NCI-H1694 (cell line): ENCODE results near the gene PREP.
A peak's percentile ranks its signal among the peaks of the same experiment; 100 is the strongest.

Experiments
- DNase-seq: peaks from one replicate; lab custom pipeline; 2025; lab: John Stamatoyannopoulos, UW

Gene PREP

GRCh38 chr6:105308840-105309239 is 94.0 kb downstream of the PREP start:
- no peak for DNase-seq

- no peak for DNase-seq
These were observed 97.4 kb downstream of the PREP start for GRCh38 chr6:105305521-105305920.

- no peak for DNase-seq
These were observed 98.1 kb downstream of the PREP start for GRCh38 chr6:105304825-105305224.

DNA sequence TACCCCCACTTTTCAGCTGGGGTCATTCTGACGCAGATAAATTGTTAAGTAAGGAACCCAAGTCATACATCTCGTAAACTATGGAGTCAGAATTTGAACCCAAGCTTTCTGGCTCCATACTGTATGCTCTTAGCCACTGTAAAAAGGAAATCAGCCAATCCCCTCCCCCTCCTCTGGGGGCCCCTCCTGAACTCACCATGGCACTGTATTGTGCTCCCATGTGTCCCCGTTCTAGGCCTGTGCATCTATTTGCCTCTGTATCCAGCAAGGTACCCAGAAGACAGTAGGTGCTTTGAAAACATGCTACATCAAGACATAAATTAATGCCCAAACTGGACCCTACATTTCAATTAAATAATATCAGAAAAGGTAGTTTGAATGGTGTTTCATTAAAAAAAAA is 98.5 kb downstream of the PREP start:
- DNase-seq, result no peak

GRCh38 chr6:105302617-105303128 is 100.2 kb downstream of the PREP start:
- no peak for DNase-seq

DNA sequence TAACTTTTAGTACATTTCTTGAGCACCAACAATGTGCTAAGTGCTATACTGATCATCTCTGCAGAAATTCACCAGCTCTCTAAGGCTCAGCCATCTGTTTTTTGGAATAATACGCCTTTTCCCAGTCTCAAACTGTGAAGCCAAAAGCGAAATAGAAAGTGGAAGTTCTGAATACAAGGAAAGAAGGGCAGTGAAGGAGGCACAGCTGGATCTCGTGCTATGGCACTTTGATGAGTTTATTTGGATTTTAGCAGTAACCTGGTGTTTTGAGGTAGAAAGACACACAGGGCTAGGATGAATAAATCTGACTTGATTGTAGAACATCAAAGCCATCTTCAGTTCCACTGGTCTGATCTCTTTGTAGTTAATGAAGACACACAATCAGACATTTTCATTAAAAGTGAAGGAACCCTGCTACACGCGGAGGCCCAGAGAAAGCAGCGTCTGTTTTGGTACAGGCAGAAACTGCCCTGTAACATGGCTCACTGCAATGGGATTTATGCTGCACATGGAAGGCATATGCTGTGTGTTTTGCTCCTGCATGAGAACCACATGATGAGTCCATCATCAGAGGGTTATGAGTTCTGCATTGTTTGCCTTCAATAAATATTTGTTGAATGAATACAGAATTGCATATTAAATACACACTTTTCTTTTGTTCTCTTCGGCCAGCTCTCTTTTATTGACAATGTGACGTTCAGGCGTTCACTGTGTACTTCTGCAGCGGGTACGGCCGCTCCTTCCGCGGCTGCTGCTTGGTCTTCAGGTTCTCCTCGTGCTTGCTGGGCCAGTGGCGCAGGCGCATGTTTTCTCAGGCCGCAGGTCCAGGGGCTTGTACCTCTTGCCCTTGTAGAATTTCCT is 100.9 kb downstream of the PREP start:
- DNase-seq, result no peak

DNA sequence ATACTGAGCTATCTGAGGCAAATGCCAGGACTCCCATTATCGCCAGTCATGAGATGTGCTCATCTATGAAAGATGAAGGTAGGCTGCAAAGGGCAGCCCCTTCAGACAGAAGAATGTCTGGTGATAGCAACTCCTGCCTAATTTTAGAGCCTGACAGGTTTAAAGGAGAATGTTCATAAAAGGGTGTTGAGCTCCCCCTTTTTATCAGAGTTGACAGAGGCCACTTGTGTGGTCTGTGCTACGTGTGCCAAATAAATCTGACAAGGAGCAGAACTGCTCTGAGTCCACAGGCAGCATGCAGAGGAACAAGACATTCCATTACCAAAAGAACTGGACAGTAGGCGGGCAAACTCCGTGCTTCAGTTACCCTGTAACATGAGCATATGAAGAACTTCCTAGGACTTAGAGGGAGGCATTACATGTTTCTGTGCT is 101.8 kb downstream of the PREP start:
- DNase-seq, result no peak

DNA sequence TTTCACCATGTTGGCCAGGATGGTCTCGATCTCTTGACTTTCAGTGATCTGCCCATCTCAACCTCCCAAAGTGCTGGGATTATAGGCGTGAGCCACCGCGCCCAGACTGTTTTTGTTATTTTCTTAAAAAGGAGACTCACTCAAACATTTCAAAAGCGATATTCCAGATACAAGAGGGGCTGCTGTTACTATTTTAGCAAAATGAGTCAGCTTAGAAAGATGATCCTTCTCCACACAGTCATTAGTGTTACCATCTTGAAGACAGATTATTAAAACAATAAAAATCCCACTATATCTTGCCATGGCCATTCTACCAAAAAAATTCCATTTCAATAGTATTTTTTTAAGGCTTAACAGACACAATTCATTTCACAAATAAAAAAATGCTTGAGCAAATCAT is 102.8 kb downstream of the PREP start:
- no peak for DNase-seq

- DNase-seq, result no peak
These were observed 108.8 kb downstream of the PREP start for GRCh38 chr6:105294129-105294528.

DNA sequence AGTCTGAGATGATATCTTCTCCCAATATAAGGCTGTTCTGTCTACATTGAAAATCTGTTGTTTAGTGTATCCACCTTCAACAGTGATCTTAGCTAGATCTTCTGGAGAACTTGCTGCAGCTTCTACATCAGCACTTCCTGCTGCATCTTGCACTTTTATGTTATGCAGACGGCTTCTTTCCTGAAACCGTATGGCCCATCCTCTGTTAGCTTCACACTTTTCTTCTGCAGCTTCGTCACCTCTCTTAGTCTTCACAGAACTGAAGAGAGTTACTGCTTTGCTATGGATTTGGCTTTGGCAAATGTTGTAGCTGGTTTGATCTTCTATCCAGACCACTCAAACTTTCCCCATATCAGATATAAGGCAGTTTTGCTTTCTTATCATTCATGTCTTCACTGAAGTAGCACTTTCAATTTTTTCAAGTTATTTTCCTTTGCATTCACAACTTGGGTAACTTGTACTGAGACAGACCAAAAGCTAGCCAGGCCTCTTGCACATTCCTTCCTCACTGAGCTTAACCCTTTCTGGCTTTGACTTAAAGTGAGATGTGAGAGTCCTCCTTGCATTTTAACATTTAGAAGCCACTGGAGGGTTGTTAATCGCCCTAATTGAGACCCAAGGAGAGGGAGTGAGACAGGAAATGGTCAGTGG is 110.1 kb downstream of the PREP start:
- DNase-seq, result no peak

DNA sequence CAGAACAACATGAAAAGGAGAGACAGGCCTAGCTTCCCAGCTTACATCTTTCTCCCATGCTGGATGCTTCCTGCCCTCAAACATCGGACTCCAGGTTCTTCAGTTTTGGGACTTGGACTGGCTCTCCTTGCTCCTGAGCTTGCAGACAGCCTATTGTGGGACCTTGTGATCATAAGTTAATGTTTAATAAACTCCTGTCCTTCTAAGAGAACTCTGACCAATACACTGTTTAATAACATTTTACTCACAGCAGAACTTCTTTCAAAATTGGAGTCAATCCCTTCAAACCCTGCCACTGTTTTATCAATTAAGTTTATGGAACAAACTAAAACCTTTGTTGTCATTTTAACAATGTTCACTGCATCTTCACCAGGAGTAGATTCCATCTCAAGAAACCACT is 111.4 kb downstream of the PREP start:
- DNase-seq, result no peak

DNA sequence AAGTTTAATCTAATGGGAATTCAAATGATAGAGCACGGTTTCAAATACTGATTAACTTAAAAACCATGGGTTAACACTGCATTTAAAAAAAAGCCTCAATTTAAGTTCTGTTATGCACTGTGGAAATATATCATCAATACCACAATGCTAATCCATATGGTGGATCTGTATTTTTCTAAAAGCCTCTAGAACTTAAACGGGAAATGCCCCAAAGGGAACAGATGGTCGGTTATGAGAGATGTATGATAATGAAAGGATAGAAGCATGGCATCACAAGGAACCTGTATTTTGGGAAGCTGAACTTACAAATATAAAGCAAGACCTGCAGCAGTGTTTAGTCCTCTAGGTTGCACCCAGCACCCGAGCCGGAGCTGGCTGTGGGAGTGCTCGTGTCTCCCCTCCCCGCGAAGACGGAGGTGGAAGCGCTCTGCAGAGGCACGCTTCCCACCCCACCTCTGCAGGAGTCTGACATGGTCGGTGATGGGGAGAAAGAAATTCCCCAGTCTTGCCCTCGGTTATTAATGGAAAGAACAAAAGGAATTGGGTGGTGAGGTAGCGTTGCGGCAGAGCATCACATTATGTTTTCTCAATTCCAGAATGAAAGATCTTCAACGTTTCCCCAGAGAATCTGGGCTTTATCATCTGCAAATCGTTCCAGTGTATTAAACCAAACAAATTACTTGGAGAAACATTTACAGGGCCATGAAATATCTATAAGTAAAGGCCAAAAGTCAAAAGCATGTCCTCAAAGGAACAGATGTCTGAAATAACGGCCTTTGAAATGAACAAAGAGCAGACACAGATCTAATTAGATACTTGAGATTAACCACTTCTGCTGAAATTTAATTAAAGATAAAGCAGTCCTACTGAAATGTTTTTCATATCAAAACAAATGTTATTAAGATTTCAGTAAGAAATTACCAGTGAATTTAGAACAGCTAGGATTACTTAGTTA is 120.0 kb downstream of the PREP start:
- peak; percentile 6 for DNase-seq

DNA sequence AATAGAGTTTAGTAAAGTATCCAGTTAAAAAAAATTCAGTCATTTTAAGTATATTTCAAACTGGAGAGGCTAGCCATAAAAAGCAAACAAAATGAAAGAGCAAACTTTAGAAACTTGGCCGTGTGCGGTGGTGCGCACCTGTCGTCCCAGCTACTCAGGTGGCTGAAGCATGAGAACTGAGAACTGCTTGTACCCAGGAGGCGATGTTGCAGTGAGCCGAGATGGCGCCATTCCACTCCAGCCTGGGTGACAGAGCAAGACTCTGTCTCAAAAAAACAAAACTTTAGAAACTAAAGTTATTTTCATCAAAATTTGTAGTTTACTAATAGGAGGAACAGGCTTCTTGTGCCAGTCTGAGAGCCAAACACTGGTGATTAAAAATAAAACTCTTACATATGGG is 122.8 kb downstream of the PREP start:
- no peak for DNase-seq

DNA sequence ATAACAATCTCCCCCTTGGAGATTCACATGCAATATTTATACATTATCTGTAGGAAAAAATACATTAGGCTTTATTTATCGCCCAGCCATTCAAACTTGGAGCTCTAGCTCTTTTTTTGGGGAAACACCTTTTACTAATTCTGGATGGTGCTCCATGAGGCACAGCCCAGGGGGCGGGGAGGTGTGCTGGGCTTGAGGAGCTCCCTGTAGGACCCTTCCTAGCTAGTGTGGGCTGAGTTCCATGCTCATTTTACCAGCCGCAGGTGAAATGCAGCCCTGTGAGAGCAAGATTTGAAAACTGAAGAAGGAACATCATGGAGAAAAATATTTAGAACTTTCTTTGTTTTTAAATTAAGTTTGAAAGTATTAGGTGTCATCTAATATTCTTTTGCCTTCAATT is 123.4 kb downstream of the PREP start:
- DNase-seq, result no peak

DNA sequence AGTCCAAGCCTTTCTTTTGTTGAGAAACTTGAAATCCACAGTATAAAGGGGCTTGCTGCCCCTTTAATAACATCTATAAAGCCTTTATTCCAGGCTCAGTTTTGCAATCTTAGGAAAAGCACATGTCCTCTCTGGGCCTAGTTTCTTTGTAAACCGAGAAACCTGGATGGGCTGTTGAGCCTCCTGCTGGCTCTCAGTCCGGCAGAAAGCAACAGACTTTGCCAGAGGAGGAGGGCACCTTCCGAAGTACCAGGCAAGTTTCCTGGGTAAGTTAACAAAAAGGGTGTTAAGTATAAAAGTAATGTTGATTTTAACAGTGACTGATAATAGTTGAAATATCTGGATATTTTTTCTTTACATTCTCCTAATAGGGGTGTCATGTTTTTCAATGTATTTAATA is 124.1 kb downstream of the PREP start:
- DNase-seq, result no peak

- DNase-seq, result no peak
These were observed 124.8 kb downstream of the PREP start for GRCh38 chr6:105278035-105278434.

DNA sequence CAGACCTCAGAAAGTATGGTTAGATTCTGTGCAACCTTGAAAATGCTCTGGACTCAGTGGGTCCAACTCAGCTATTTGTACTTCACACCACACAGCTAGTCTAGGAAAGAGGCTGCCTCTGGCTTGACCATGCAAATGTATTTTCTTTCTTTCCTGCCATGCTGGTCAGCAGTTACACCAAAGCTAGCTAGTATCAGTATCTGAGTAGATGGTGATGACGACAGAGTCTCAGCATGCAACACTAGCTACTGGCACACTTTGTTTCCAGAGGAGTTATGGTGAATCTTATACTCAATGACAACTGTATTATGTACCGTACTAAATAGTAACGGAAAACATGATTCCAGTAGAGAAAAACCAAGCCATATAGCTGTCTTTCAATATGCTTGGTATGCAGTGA is 126.5 kb downstream of the PREP start:
- no peak for DNase-seq

DNA sequence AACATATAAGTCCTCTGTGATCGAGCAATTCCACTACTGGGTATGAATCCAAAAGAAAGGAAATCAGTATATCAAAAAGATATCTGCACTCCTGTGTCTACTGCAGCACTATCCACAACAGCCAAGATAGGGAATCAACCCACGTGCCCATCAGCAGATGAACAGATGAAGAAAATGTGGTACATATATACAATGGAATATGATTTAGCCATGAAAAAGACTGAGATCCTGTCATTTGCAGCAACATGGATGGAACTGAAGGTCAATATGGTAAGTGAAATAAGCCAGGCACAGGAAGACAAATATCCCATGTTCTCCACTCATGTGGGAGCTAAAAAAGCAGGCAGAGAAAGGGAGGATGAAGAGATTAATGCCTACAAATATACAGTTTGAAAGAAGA is 127.3 kb downstream of the PREP start:
- DNase-seq, result no peak

- no peak for DNase-seq
These were observed 128.2 kb downstream of the PREP start for GRCh38 chr6:105274678-105275077.

- no peak for DNase-seq
These were observed 129.3 kb downstream of the PREP start for GRCh38 chr6:105273589-105273988.

DNA sequence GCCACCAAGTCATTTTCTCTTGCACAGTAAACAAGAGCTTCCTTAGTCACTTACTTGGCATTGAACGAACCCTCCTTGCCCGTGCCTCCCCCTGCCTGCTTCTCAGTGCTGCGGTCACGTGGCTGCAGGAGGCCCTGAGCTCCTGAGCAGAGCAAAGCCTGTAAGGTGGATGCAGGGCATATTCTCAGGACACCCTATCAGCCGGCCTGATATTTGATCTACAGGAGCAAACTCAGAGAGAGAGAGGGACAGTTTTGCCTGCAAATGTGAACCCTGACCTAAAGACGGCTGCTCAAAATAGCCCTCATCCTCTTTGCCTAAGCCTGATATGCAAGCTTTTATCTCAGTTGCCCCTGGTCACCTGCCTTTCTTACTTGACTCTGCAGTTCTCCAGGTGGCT is 130.1 kb downstream of the PREP start:
- DNase-seq, result no peak

DNA sequence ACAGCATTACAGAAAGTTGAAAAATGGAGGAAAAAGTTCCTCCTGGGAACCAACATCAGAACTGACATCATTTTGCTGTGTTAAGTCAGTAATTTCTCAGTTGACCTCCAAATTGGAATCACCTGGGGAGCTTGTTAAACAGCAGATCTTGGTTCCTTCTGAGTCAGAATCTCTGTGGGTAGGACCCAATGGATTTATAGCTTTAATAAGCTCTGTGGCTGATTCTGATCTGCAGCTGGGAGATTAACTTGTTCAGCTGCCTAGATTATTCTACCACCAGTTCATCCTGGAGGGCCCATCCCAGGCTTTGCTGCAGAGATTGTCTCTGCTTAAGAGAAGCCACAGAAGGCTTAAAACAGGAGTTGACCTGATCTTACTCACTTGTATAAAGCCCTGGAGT is 132.4 kb downstream of the PREP start:
- DNase-seq, result no peak
